Panc1 (cell line): Measurements from ENCODE around the gene BICDL2. TPM values are rescaled to one million over a fixed set of nuclear protein-coding genes. Genes with fewer than 3 reads are reported as not detected.
"Not testable (repeated sequence)": the region's sequence is repeated elsewhere in the genome, so short reads cannot be mapped to it uniquely, and the experiment has no call there.

Experiments used
- ATAC-seq: fragments of 200-7000 bp; cut with Tn5 transposase; 2 replicates; pipeline ENCODE4 v1.9.1; 2020; ENCODE audit warnings: mild to moderate bottlenecking, moderate library complexity
- BruUV-seq: library from RNA; stranded (reverse); fragments of 400-500 nt; replicated peaks from 2 replicates; lab custom pipeline; 2021; lab: Mats Ljungman, UMichigan
- CTCF ChIA-PET: fragments of 300-600 bp; sonication (Branson Sonifier 250); formaldehyde crosslinking; loops from one replicate; lab custom pipeline; 2022; ENCODE audit warnings: antibody characterized with exemption; lab: Charles Lee
- POLR2A ChIA-PET: fragments of 300-600 bp; sonication (Branson Sonifier 250); formaldehyde crosslinking; loops from one replicate; lab custom pipeline; 2022; ENCODE audit warnings: antibody characterized with exemption; lab: Charles Lee
- DNase-seq: peaks from one replicate; pipeline ENCODE4 v3.0.0-alpha.2; 2010; ENCODE audit warnings: low read depth, low spot score
- H3K27ac ChIP-seq: 2 replicates; pipeline ENCODE4 v1.5.1; 2011; ENCODE audit warnings: mild to moderate bottlenecking, low read length, inconsistent platforms
- H3K27me3 ChIP-seq: fragments of 200-500 bp; sonication (Bioruptor generic); 2 replicates; pipeline ENCODE4 v1.6.0; 2014; ENCODE audit warnings: low read length, inconsistent platforms; ENCODE audit not compliant: control insufficient read depth, insufficient read depth
- H3K36me3 ChIP-seq: fragments of 200-500 bp; sonication (Bioruptor generic); 2 replicates; pipeline ENCODE4 v1.5.1; 2014; ENCODE audit warnings: inconsistent platforms, mild to moderate bottlenecking, low read length, moderate library complexity; ENCODE audit not compliant: control insufficient read depth, insufficient read depth
- H3K4me1 ChIP-seq: 2 replicates; pipeline ENCODE4 v1.5.1; 2011; ENCODE audit warnings: inconsistent platforms, mild to moderate bottlenecking, low read length, moderate library complexity; ENCODE audit not compliant: control insufficient read depth, insufficient read depth
- H3K4me3 ChIP-seq, 2 experiments: 2 replicates each; pipeline ENCODE4 v1.5.1; 2011 to 2012; ENCODE audit warnings: low read depth in 2 of 2, low read length in 2 of 2, mild to moderate bottlenecking in 2 of 2, inconsistent platforms in 1 of 2, moderate library complexity in 1 of 2
- H3K9me3 ChIP-seq: fragments of 200-500 bp; sonication (Bioruptor generic); 2 replicates; pipeline ENCODE4 v1.5.1; 2014; ENCODE audit warnings: low read depth, mild to moderate bottlenecking, inconsistent platforms, low read length, moderate library complexity; ENCODE audit not compliant: control insufficient read depth, insufficient read depth
- POLR2AphosphoS5 ChIP-seq: IDR thresholded peaks from 2 replicates; pipeline ENCODE4 v1.6.1; 2012; ENCODE audit warnings: mild to moderate bottlenecking, low read depth, low read length, moderate library complexity
- SIN3A ChIP-seq: IDR thresholded peaks from 2 replicates; pipeline ENCODE4 v1.6.1; 2012; ENCODE audit warnings: low read depth, mild to moderate bottlenecking, low read length, moderate library complexity, borderline replicate concordance; ENCODE audit not compliant: insufficient read depth
- TCF7L2 ChIP-seq: IDR thresholded peaks from 2 replicates; pipeline ENCODE4 v1.6.1; 2011; ENCODE audit warnings: mild to moderate bottlenecking, low read depth, low read length, inconsistent platforms
- in situ Hi-C: cut with HindIII; loops from 2 replicates; pipeline ENCODE4 v1.10.0; 2016; ENCODE audit warnings: low sequenced_read_pairs, low pct_unique_long_range_greater_than_20kb
- intact Hi-C: fragments of 100-400 bp; cut with micrococcal nuclease; formaldehyde crosslinking; loops from one replicate; pipeline ENCODE4 v1.10.0; 2022; ENCODE audit not compliant: unreplicated experiment
- total RNA-seq: library from RNA; stranded (reverse); gene quantifications from one replicate; pipeline ENCODE4 v1.2.1, GENCODE V29; 2021; ENCODE audit not compliant: unreplicated experiment
- TF ChIP-seq, protein P1 (sequence below), 2 experiments: IDR thresholded peaks; 2 replicates each; pipeline ENCODE4 v1.6.1; 2011 to 2012; ENCODE audit warnings: low read depth in 2 of 2, control low read depth in 1 of 2, low read length in 1 of 2, mild to moderate bottlenecking in 1 of 2, moderate library complexity in 1 of 2; ENCODE audit not compliant: insufficient read depth in 1 of 2
- TF ChIP-seq, protein P2 (sequence below): fragments of 450-650 bp; IDR thresholded peaks from 2 replicates; pipeline ENCODE4 v1.5.1; 2017; ENCODE audit warnings: mild to moderate bottlenecking

The BICDL2 gene
- total RNA-seq, 1 experiment from 2014 or later = 0.21 TPM

DNA sequence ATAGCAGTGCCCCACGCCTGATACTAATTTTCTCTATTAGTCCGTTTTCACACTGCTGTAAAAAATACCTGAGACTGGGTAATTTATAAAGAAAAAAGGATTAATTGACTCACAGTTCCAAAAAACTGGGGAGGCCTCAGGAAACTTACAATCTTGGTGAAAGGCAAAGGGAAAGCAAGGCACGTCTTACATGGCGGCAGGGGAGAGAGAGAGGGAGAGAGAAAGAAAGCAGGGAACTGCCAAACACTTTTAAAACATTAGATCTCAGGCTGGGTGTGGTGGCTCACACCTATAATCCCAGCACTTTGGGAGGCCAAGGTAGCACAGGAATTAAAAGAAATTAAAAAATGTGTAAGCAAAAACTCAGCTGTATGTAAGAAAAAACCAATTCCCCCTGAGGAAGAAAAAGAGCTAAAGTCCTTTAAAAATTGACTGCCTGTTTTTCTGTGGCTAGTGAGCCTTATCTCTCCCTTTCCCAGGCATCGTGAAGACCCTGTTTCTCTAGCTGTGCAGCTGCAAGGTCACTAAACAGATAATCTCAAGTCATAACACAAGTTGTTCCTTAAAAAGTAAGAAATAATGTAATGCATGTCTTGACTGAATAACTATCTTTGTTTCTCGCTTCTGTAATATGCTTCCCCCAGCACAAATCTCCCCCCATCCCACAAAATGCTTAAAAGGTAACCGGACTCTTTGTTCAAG, 48.4 kb upstream of the BICDL2 start:
- ATAC-seq = no peak
- in situ Hi-C loops = no loop called here
- no peak for DNase-seq
- ChIA-PET CTCF (no interaction called here), POLR2A (no interaction called here)
- Histone ChIP-seq H3K4me3 (no peak overlapping the region), H3K4me1 (no peaks in the 10 kb centered on the region), H3K27ac (no peak overlapping the region), H3K27me3 (no peaks in the 10 kb centered on the region), H3K36me3 (no peaks in the 10 kb centered on the region), H3K9me3 (no peaks in the 10 kb centered on the region)
- TF ChIP-seq POLR2AphosphoS5 (no peak), SIN3A (no peak), TCF7L2 (no peak)
- TF ChIP-seq, protein P1, sequence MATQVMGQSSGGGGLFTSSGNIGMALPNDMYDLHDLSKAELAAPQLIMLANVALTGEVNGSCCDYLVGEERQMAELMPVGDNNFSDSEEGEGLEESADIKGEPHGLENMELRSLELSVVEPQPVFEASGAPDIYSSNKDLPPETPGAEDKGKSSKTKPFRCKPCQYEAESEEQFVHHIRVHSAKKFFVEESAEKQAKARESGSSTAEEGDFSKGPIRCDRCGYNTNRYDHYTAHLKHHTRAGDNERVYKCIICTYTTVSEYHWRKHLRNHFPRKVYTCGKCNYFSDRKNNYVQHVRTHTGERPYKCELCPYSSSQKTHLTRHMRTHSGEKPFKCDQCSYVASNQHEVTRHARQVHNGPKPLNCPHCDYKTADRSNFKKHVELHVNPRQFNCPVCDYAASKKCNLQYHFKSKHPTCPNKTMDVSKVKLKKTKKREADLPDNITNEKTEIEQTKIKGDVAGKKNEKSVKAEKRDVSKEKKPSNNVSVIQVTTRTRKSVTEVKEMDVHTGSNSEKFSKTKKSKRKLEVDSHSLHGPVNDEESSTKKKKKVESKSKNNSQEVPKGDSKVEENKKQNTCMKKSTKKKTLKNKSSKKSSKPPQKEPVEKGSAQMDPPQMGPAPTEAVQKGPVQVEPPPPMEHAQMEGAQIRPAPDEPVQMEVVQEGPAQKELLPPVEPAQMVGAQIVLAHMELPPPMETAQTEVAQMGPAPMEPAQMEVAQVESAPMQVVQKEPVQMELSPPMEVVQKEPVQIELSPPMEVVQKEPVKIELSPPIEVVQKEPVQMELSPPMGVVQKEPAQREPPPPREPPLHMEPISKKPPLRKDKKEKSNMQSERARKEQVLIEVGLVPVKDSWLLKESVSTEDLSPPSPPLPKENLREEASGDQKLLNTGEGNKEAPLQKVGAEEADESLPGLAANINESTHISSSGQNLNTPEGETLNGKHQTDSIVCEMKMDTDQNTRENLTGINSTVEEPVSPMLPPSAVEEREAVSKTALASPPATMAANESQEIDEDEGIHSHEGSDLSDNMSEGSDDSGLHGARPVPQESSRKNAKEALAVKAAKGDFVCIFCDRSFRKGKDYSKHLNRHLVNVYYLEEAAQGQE (IDR thresholded peaks at IDR 0.05; ENCODE audit: insufficient read depth in 1 of 2, low read depth in 2 of 2, low read length in 1 of 2) = no peak
- TF ChIP-seq, protein P2, sequence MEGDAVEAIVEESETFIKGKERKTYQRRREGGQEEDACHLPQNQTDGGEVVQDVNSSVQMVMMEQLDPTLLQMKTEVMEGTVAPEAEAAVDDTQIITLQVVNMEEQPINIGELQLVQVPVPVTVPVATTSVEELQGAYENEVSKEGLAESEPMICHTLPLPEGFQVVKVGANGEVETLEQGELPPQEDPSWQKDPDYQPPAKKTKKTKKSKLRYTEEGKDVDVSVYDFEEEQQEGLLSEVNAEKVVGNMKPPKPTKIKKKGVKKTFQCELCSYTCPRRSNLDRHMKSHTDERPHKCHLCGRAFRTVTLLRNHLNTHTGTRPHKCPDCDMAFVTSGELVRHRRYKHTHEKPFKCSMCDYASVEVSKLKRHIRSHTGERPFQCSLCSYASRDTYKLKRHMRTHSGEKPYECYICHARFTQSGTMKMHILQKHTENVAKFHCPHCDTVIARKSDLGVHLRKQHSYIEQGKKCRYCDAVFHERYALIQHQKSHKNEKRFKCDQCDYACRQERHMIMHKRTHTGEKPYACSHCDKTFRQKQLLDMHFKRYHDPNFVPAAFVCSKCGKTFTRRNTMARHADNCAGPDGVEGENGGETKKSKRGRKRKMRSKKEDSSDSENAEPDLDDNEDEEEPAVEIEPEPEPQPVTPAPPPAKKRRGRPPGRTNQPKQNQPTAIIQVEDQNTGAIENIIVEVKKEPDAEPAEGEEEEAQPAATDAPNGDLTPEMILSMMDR = no peak
- no TSS peak for BruUV-seq
- intact Hi-C loops = no loop called here

DNA sequence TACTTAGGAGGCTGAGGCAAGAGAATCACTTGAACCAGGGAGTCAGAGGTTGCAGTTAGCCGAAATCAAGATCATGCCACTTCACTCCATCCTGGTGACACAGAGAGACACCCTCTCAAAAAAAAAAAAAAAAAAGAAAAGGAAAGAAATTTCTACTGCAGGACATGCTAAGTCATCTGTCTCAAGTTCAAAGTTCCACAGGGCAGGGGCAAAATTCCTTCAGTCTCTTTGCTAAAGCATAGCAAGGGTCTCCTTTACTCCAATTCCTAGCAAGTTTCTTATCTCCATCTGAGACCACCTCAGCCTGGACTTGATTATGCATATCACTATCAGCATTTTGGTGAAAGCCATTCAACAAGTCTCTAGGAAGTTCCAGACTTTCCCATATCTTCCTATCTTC, 47.7 kb upstream of the BICDL2 start:
- intact Hi-C loops (no loop called here), in situ Hi-C loops (no loop called here)
- ATAC-seq = no peak
- no peak for DNase-seq
- no peaks in the 10 kb centered on the region for H3K4me1 ChIP-seq
- ChIA-PET CTCF (interaction anchor here (0.7 kb wide), 1 partner anchor 694 kb away, joined by 12 read pairs; no protein-coding TSS in a partner anchor), POLR2A (no interaction called here)
- no peaks in the 10 kb centered on the region for H3K27me3 ChIP-seq
- H3K9me3 ChIP-seq = no peaks in the 10 kb centered on the region
- no TSS peak for BruUV-seq
- no peak for TF ChIP-seq SIN3A
- TF ChIP-seq, protein P1 (IDR thresholded peaks at IDR 0.05; ENCODE audit: insufficient read depth in 1 of 2, low read depth in 2 of 2, low read length in 1 of 2) = no peak
- TF ChIP-seq, protein P2 = no peak
- no peak for TF ChIP-seq POLR2AphosphoS5
- TF ChIP-seq TCF7L2 = no peak
- no peak overlapping the region for H3K4me3 ChIP-seq
- H3K27ac ChIP-seq = no peak overlapping the region
- H3K36me3 ChIP-seq = no peaks in the 10 kb centered on the region

DNA sequence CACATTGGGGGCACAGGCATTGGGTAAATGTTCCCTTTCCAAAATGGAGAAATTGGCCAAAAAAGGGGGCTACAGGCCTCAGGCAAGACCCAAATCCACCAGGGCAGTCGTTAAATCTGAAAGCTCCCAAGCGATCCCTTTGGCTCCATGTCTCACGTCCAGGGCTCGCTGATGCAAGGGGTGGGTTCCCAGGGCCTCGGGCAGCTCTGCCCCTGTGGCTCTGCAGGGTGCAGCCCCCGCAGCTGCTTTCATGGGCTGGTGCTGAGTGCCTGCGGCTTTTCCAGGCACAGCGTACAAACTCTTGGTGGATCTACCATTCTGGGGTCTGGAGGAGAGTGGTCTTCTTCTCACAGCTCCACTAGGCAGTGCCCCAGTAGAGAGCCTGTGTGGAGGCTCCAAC, 46.7 kb upstream of the BICDL2 start:
- BruUV-seq, CTCF ChIA-PET, intact Hi-C loops, H3K9me3 ChIP-seq, H3K4me1 ChIP-seq, DNase-seq, H3K27ac ChIP-seq, ATAC-seq, H3K27me3 ChIP-seq, POLR2A ChIA-PET, in situ Hi-C loops, H3K36me3 ChIP-seq, H3K4me3 ChIP-seq: not testable (repeated sequence)
